Muscle of arm (tissue), 12 donors: ENCODE data around the gene PKNOX1. TPM values are rescaled to one million over a fixed set of nuclear protein-coding genes. Genes with fewer than 3 reads are reported as not detected.
A peak's percentile ranks its signal among the peaks of the same experiment; 100 is the strongest.
"Not testable (repeated sequence)": the region's sequence is repeated elsewhere in the genome, so short reads cannot be mapped to it uniquely, and the experiment has no call there.

ENCODE experiments used
- DNase-seq: peaks from one replicate; pipeline ENCODE4 v3.0.0-alpha.2; 2013
- polyA plus RNA-seq, 12 donors: library from polyadenylated mRNA; unstranded; fragments of 120-200 nt; gene quantifications; one replicate each; pipeline ENCODE4 v1.2.1, GENCODE V29; 2013; ENCODE audit not compliant: insufficient read length in 12 of 12

PKNOX1 gene
- polyA plus RNA-seq, 12 donors, result 16.3 to 37.5 (median 19.4) TPM; not detected in 1

GRCh38 chr21:42939582-42940413 is 34.6 kb upstream of the PKNOX1 start:
- DNase-seq, result peak; percentile 96

DNA sequence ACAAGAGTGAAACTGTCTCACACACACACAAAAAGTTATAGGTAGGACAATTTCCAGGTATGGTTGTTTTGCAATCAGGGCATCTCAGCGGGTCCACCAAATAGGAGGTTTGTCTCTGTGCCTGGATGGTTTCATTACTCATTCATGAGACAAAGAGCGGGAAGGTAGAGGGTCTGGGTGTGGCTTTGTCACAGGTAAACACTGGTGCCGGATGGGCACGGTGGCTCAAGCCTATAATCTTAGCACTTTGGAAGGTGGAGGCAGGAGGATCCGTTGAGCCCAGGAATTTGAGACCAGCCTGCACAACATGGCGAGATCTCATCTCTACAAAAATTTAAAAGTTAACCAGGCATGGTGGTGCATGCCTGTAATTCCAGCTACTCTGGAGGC is 32.7 kb upstream of the PKNOX1 start:
- DNase-seq, result no peak

GRCh38 chr21:42942244-42942643 is 32.1 kb upstream of the PKNOX1 start:
- no peak for DNase-seq

GRCh38 chr21:42949094-42949755 is 25.1 kb upstream of the PKNOX1 start:
- not testable (repeated sequence) for DNase-seq

DNA sequence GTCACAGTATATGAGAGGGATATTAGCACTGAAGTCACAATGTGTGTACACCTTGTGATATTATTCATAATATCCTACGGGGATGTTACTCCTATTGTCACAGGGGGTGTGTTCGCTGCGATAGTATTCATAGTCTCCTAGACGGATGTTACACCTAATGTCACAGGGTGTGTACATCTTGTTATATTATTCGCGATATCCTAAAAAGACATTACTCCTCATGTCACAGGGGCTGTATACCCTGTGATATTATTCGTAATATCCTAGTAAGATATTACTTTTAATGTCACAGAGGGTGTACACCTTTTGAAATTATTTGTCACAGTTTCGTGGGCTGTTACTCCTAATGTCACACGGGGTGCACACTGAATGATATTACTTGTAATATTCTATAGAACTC is 23.2 kb upstream of the PKNOX1 start:
- not testable (repeated sequence) for DNase-seq

GRCh38 chr21:42956824-42957630 is 17.3 kb upstream of the PKNOX1 start:
- no peak for DNase-seq

- not testable (repeated sequence) for DNase-seq
Measured at GRCh38 chr21:42958122-42958521, 16.2 kb upstream of the PKNOX1 start.

GRCh38 chr21:42959728-42960127 is 14.6 kb upstream of the PKNOX1 start:
- no peak for DNase-seq

- DNase-seq, result no peak
Measured at GRCh38 chr21:42962380-42963007, 11.9 kb upstream of the PKNOX1 start.

- no peak for DNase-seq
Measured at GRCh38 chr21:42964086-42964485, 10.3 kb upstream of the PKNOX1 start.

DNA sequence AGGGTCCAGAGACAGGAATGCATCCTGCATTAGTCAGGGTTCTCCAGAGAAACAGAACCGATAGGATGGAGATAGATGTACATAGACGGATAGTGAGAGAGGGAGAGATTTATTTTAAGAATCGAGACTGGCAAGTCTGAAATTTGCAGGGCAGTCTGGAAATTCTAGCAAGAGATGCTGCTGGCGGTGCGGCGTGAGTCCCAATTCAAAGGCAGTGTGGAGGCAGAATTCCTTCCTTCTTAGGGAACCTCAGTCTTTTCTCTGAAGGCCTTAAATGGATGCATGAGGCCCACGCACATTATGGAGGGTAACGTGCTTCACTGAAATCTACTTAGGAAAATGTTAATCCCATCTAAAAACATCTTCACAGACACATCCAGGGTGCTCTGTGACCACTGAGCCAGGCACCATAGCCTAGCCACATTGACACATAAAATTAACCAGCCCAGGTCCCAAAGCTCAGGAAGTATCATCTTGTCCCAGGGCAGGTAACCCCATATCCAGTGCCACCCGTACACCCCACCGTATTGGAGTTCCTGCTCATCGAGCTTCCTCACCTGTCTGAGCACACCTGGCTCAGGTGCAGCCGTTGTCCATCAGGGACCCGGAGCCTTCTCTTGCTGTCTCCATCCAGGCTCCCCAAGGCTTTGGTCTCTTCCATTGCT is 9.7 kb upstream of the PKNOX1 start:
- DNase-seq, result no peak

DNA sequence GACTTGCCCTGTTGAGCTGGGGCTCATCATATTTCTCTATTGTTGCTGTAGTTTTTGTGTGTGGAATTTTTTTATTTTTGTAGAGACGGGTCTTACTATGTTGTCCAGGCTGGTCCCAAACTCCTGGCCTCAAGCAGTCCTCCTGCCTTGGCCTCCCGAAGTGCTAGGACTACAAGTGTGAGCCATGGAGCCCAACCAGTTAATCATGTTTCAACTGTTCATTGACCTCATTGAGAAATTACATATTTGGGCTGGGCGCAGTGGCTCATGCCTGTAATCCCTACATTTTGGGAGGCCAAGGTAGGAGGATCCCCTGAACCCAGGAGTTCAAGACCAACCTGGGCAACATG is 9.2 kb upstream of the PKNOX1 start:
- DNase-seq, result no peak

GRCh38 chr21:42967616-42968015 is 6.7 kb upstream of the PKNOX1 start:
- DNase-seq, result not testable (repeated sequence)

GRCh38 chr21:42969193-42969600 is 5.2 kb upstream of the PKNOX1 start:
- no peak for DNase-seq

GRCh38 chr21:42970946-42971653 is 3.3 kb upstream of the PKNOX1 start:
- DNase-seq, result no peak

DNA sequence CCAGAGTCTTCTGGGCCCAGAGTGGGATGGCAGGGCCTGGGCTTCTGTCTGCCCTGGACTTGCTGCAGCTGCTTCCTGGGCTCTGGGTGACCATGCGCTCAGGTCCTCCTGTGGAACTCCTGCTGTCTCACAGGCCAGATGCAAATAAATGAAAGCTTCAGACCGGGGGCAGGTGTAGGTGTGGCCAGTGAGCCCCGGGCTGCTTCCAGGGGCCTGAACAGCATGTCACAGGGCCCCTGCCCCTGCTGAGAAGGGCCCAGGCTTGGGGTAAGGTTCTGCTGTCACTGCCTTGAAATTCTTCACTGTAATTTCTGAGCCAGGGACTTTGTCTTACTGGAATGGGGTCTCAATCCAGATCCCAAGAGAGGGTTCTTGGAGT is 2.5 kb upstream of the PKNOX1 start:
- no peak for DNase-seq

DNA sequence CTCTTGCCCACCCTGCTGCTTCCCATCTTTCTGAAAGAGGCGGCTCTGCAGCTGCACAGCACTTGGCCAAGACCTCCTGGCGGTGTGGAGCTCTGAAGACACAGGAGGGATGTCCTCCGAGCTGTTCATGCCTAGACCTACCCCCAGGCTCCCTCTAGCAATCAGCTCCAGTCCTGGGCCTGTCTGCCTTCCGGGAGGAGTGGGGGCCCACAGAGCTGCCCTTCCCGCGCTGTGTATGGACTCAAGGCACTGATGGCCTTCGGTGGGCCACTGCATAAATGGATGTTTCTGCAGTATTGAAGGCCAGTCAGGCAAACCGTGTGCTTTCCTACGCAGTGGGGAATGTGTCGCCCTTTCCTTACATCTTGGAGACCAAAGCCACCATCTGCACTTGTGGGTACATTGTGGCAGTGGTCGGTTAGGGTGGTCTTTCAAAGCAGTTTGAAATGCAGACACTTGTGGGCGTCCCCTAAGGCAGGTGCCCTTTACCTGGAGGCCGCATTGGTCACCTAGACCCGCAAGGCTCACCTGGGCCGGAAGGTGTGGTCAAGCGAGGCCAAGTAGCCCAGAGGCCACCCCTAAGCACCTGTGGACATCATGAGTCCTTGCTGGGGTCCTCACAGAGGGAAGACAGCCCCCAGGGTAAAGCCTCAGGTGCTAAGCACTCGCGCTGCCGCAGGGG is 912 bp upstream of the PKNOX1 start:
- no peak for DNase-seq

- DNase-seq, result peak; percentile 70
Measured at GRCh38 chr21:42974832-42975820, 764 bp downstream of the PKNOX1 start.
